HL-60 (cell line): ENCODE results near the gene ATRN.

Source experiments
- CTCF ChIP-seq: IDR thresholded peaks from one replicate; pipeline ENCODE4 v1.5.1; 2011; ENCODE audit warnings: low read length, control low read depth, inconsistent platforms; ENCODE audit not compliant: insufficient read depth
- REST ChIP-seq: IDR thresholded peaks from 2 replicates; pipeline ENCODE4 v1.6.1; 2012; ENCODE audit warnings: low read depth; ENCODE audit not compliant: insufficient replicate concordance

- TF ChIP-seq REST (no peak), CTCF (no peak)
Observed at GRCh38 chr20:3661060-3661813, 190.4 kb downstream of the ATRN start.
